ENCODE data around the gene VIPR1.
A peak's percentile ranks its signal among the peaks of the same experiment; 100 is the strongest.

VIPR1 gene

GRCh38 chr3:42532229-42532628, 29.8 kb downstream of the VIPR1 start:
- TF ChIP-seq CTCF (IDR thresholded peaks at IDR 0.05; ENCODE audit: low read depth, low read length) = no peak
- no peak for DNase-seq (ENCODE audit: low read depth, low spot score)
- in situ Hi-C loops (cut with HindIII; ENCODE audit: low sequenced_read_pairs) = no loop called here
- H3K4me3 ChIP-seq (ENCODE audit: low read depth, low read length) = no peak overlapping the region

GRCh38 chr3:42533161-42533897, 30.9 kb downstream of the VIPR1 start:
- TF ChIP-seq CTCF (IDR thresholded peaks at IDR 0.05; ENCODE audit: low read depth, low read length) = no peak
- in situ Hi-C loops (cut with HindIII; ENCODE audit: low sequenced_read_pairs) = no loop called here
- no peak overlapping the region for H3K4me3 ChIP-seq (ENCODE audit: low read depth, low read length)
- DNase-seq (ENCODE audit: low read depth, low spot score) = no peak

- H3K4me3 ChIP-seq (ENCODE audit: low read depth, low read length) = no peak overlapping the region
- peak; percentile 47 for TF ChIP-seq CTCF (IDR thresholded peaks at IDR 0.05; ENCODE audit: low read depth, low read length)
- in situ Hi-C loops (cut with HindIII; ENCODE audit: low sequenced_read_pairs) = no loop called here
- no peak for DNase-seq (ENCODE audit: low read depth, low spot score)
Observed at GRCh38 chr3:42535981-42536784, 33.7 kb downstream of the VIPR1 start.

- no peak for DNase-seq (ENCODE audit: low read depth, low spot score)
- TF ChIP-seq CTCF (IDR thresholded peaks at IDR 0.05; ENCODE audit: low read depth, low read length) = no peak
- in situ Hi-C loops (cut with HindIII; ENCODE audit: low sequenced_read_pairs) = no loop called here
- H3K4me3 ChIP-seq (ENCODE audit: low read depth, low read length) = no peak overlapping the region
Observed at GRCh38 chr3:42537350-42537749, 34.9 kb downstream of the VIPR1 start.

GRCh38 chr3:42539871-42540714, 37.6 kb downstream of the VIPR1 start:
- in situ Hi-C loops (cut with HindIII; ENCODE audit: low sequenced_read_pairs) = no loop called here
- DNase-seq (ENCODE audit: low read depth, low spot score) = no peak
- no peak overlapping the region for H3K4me3 ChIP-seq (ENCODE audit: low read depth, low read length)
- TF ChIP-seq CTCF (IDR thresholded peaks at IDR 0.05; ENCODE audit: low read depth, low read length) = peak; percentile 69

- in situ Hi-C loops (cut with HindIII; ENCODE audit: low sequenced_read_pairs) = no loop called here
- no peak overlapping the region for H3K4me3 ChIP-seq (ENCODE audit: low read depth, low read length)
- TF ChIP-seq CTCF (IDR thresholded peaks at IDR 0.05; ENCODE audit: low read depth, low read length) = no peak
- DNase-seq (ENCODE audit: low read depth, low spot score) = no peak
Observed at GRCh38 chr3:42541079-42541478, 38.6 kb downstream of the VIPR1 start.
